Tibial nerve (tissue), 4 donors: Measurements from ENCODE around the gene PRKG1. TPM values are rescaled to one million over a fixed set of nuclear protein-coding genes. Genes with fewer than 3 reads are reported as not detected.

Experiments
- DNase-seq, 2 donors: peaks; one replicate each; pipeline ENCODE4 v3.0.0-alpha.2; 2019; ENCODE audit warnings: low spot score in 2 of 2
- H3K27ac ChIP-seq, 4 donors: fragments of 200-600 bp; sonication (generic) in 3 of 4; one replicate each; pipeline ENCODE4 v1.5.1; 2017 to 2019; ENCODE audit warnings: mild to moderate bottlenecking in 1 of 4
- H3K27me3 ChIP-seq, 2 donors: fragments of 200-600 bp; sonication (generic) in 1 of 2; one replicate each; pipeline versions ENCODE4 v1.5.1 to v1.6.0; 2017 to 2019
- H3K36me3 ChIP-seq, 3 donors: fragments of 200-600 bp; sonication (generic); one replicate each; pipeline ENCODE4 v1.5.1; 2018 to 2019
- H3K4me1 ChIP-seq, 4 donors: fragments of 200-600 bp; sonication (generic) in 3 of 4; one replicate each; pipeline ENCODE4 v1.5.1; 2017 to 2019
- H3K4me3 ChIP-seq, 4 donors: fragments of 200-600 bp; sonication (generic) in 3 of 4; one replicate each; pipeline ENCODE4 v1.5.1; 2017 to 2019; ENCODE audit warnings: mild to moderate bottlenecking in 1 of 4, moderate library complexity in 1 of 4
- H3K9me3 ChIP-seq, 4 donors: fragments of 200-600 bp; sonication (generic) in 3 of 4; one replicate each; pipeline ENCODE4 v1.5.1; 2017 to 2019
- EP300 ChIP-seq, 2 donors: sonication (generic); formaldehyde crosslinking; IDR thresholded peaks; one replicate each; pipeline ENCODE4 v1.6.1; 2017; ENCODE audit warnings: antibody characterized with exemption in 2 of 2, mild to moderate bottlenecking in 1 of 2
- POLR2A ChIP-seq, 2 donors: fragments of 450-650 bp; IDR thresholded peaks; one replicate each; pipeline ENCODE4 v1.6.1; 2017; ENCODE audit warnings: antibody characterized with exemption in 2 of 2, mild to moderate bottlenecking in 2 of 2, moderate library complexity in 2 of 2
- WGBS, 2 donors: methylation state at CpG; one replicate each; pipeline ENCODE4 v1.1.5; 2018; 5-methylcytosine and 5-hydroxymethylcytosine counted together
- total RNA-seq, 4 donors: library from RNA; depleted of rRNA; stranded (reverse); fragments of >200 nt; gene quantifications; one replicate each; pipeline ENCODE4 v1.1.0, GENCODE V29; 2016
- TF ChIP-seq, protein P1 (sequence below), 5 experiments: fragments of 200-600 bp in 3 of 5; fragments of 450-650 bp in 2 of 5; sonication (generic) in 3 of 5; IDR thresholded peaks; one replicate each; pipeline ENCODE4 v1.5.1; 2016 to 2019; ENCODE audit warnings: antibody characterized with exemption in 5 of 5, mild to moderate bottlenecking in 3 of 5, moderate library complexity in 2 of 5

Gene PRKG1
- total RNA-seq, 4 donors from 2014 or later, result 8.7 to 35.0 (median 14.8) TPM

DNA sequence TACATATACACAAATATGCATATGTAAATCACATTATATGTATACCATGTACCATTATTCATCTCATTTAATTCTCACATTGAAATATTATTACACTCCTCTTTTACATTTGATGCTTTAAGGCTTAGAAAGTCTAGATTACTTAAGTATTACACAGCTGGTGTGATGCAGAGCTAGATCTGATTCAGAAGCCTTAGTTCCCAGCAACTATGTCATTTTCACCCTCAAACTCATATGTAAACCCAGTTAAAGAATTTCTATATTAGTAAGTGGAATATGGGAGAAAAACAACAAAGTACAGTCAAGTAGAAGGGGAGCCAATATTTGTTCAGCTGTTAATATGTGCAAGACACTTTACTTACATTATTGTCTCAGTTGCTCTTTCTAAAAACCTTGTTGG is 699.4 kb downstream of the PRKG1 start:
- DNase-seq, result no peak
- Histone ChIP-seq H3K9me3 (no peaks in the 10 kb centered on the region), H3K4me3 (no peak overlapping the region), H3K36me3 (no peaks in the 10 kb centered on the region), H3K27ac (no peak overlapping the region), H3K4me1 (no peaks in the 10 kb centered on the region), H3K27me3 (no peaks in the 10 kb centered on the region)
- TF ChIP-seq POLR2A (IDR thresholded peaks at IDR 0.05) (no peak), EP300 (IDR thresholded peaks at IDR 0.05) (no peak)
- TF ChIP-seq, protein P1, sequence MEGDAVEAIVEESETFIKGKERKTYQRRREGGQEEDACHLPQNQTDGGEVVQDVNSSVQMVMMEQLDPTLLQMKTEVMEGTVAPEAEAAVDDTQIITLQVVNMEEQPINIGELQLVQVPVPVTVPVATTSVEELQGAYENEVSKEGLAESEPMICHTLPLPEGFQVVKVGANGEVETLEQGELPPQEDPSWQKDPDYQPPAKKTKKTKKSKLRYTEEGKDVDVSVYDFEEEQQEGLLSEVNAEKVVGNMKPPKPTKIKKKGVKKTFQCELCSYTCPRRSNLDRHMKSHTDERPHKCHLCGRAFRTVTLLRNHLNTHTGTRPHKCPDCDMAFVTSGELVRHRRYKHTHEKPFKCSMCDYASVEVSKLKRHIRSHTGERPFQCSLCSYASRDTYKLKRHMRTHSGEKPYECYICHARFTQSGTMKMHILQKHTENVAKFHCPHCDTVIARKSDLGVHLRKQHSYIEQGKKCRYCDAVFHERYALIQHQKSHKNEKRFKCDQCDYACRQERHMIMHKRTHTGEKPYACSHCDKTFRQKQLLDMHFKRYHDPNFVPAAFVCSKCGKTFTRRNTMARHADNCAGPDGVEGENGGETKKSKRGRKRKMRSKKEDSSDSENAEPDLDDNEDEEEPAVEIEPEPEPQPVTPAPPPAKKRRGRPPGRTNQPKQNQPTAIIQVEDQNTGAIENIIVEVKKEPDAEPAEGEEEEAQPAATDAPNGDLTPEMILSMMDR (IDR thresholded peaks at IDR 0.05), result no peak

DNA sequence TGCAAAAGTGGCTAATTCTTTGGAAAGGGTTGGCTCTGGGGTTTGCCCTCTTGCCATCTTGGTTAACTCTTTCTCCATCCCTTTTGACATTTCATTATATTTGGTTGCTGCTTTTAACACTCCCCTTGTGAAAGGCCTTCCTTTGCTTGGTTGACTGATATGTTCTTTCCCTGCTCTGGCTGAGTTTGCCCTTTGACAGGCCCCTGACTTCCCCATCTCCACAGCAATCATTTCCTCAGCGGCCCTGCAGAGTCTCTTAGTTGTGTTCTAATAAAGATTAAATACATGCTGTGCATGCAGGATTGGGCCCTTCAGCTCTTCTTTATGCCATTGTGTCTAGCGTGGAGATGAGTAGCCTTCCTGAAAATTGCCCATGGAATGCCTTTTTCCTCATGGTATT is 709.7 kb downstream of the PRKG1 start:
- TF ChIP-seq EP300 (IDR thresholded peaks at IDR 0.05), result no peak
- TF ChIP-seq POLR2A (IDR thresholded peaks at IDR 0.05), result no peak
- TF ChIP-seq, protein P1 (IDR thresholded peaks at IDR 0.05), result no peak
- no peaks in the 10 kb centered on the region for H3K27me3 ChIP-seq

DNA sequence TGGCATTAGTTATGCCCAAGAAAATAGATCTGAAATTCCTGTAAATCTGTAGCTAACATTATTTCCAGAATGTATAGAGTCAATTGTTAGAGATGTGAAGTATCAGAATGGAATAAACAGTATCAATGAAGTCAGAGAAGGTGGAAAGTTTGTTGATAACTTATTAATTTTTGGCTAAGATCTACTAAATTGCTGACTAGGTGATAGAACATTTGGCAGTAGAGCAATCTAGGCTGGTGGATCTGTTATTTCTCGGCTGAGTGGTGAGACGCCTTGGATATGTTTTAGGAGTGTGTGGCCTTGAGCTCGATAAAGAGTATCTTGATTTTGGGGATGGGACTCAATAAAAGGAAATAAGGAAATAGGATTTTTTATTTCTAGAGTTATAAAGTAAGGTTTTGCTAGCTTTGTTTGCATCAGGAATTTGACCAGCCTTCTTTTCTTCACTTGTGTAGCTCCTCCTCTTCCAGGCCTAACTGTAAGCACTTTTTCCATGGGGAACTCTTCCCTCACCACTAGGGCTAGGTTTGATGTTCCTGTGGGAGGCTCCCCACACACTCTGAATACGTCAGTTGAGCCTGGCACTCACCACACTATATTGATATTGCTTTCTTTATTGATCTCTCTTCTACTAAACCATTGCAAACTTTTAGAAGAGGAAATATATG is 711.9 kb downstream of the PRKG1 start:
- Histone ChIP-seq H3K4me3 (no peak overlapping the region), H3K27me3 (no peaks in the 10 kb centered on the region), H3K9me3 (no peaks in the 10 kb centered on the region), H3K36me3 (no peaks in the 10 kb centered on the region), H3K4me1 (no peaks in the 10 kb centered on the region), H3K27ac (no peak overlapping the region)
- 87 to 93% methylated on average over 4 of the region's 4 CpGs for WGBS, 2 donors
- no peak for TF ChIP-seq POLR2A (IDR thresholded peaks at IDR 0.05)
- TF ChIP-seq, protein P1 (IDR thresholded peaks at IDR 0.05), result no peak
- TF ChIP-seq EP300 (IDR thresholded peaks at IDR 0.05), result no peak
- no peak for DNase-seq

More for the DNA sequence above, 709.7 kb downstream of the PRKG1 start:
- Histone ChIP-seq H3K9me3 (no peaks in the 10 kb centered on the region), H3K4me1 (no peaks in the 10 kb centered on the region), H3K27ac (no peak overlapping the region), H3K4me3 (no peak overlapping the region), H3K36me3 (no peaks in the 10 kb centered on the region)
- DNase-seq, result no peak
- 31 to 37% methylated on average over 2 of the region's 2 CpGs for WGBS, 2 donors

DNA sequence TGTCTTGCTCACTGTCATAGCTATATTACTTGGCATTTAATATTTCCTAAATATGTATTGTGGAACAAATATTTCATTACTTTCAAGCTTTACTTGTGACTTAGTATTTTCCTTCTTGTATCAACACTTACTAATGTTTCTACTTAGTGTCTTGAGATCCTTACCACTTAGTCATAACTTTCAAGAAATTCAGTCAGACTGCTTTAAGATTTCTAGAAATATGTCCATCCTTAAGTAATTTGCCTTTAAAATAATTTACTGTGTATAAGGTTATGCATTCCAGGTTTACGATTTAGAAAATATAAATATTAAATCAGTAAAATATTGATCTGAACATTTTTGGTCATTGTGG is 712.4 kb downstream of the PRKG1 start:
- 91 to 93% methylated on average over 1 of the region's 1 CpG for WGBS, 2 donors
- no peak overlapping the region for H3K27ac ChIP-seq
- TF ChIP-seq, protein P1 (IDR thresholded peaks at IDR 0.05), result no peak
- TF ChIP-seq POLR2A (IDR thresholded peaks at IDR 0.05) (no peak), EP300 (IDR thresholded peaks at IDR 0.05) (no peak)
- H3K9me3 ChIP-seq, result no peaks in the 10 kb centered on the region
- H3K4me1 ChIP-seq, result no peaks in the 10 kb centered on the region
- DNase-seq, result no peak
- no peak overlapping the region for H3K4me3 ChIP-seq
- no peaks in the 10 kb centered on the region for H3K36me3 ChIP-seq
- H3K27me3 ChIP-seq, result no peaks in the 10 kb centered on the region

DNA sequence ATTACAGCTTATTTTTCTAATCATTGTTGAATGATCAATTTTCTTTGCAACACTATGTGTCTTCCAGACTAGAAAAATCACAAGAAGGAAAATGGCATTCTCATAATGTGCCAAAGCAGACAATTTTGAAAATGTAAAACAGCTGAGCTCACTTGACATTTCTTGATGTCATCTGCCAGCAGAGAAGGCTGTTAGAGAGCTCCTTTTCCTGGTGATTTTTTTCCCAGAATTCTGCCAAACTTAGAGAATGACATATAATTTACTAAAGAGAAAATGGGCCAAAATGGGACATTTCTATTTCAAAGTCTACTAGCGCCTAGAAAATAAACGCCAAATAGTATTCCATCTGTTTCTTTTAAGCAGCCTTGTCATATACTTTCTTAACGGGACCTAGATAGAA is 714.0 kb downstream of the PRKG1 start:
- Histone ChIP-seq H3K27me3 (no peaks in the 10 kb centered on the region), H3K27ac (no peak overlapping the region), H3K36me3 (no peaks in the 10 kb centered on the region), H3K9me3 (peaks cover 0 to 9% (median 0%) of the 10 kb centered on the region in 4 donors), H3K4me1 (no peaks in the 10 kb centered on the region), H3K4me3 (no peak overlapping the region)
- no peak for DNase-seq
- WGBS, 2 donors, result 86 to 89% methylated on average over 3 of the region's 3 CpGs
- TF ChIP-seq, protein P1 (IDR thresholded peaks at IDR 0.05), result no peak
- no peak for TF ChIP-seq POLR2A (IDR thresholded peaks at IDR 0.05)
- TF ChIP-seq EP300 (IDR thresholded peaks at IDR 0.05), result no peak
